GM12878 (cell line): ENCODE results near the gene GAGE12J. TPM values are rescaled to one million over a fixed set of nuclear protein-coding genes. Genes with fewer than 3 reads are reported as not detected.
"Not testable (repeated sequence)": the region's sequence is repeated elsewhere in the genome, so short reads cannot be mapped to it uniquely, and the experiment has no call there.

ENCODE experiments used
- ATAC-seq: fragments of 200-7000 bp; cut with Tn5 transposase; 3 replicates; pipeline ENCODE4 v1.9.1; 2020; ENCODE audit warnings: mild to moderate bottlenecking, moderate library complexity
- BruUV-seq: library from RNA; stranded (reverse); fragments of 400-500 nt; replicated peaks from 2 replicates; lab custom pipeline; 2021; lab: Mats Ljungman, UMichigan
- CTCF ChIA-PET: fragments of 300-600 bp; sonication (Branson Sonifier 250); formaldehyde crosslinking; extraction: SDS; loops from one replicate; lab custom pipeline; 2021; ENCODE audit warnings: inconsistent platforms; lab: Yijun Ruan, JAX
- POLR2A ChIA-PET: fragments of 350-600 bp; formaldehyde crosslinking; extraction: SDS; loops from one replicate; lab custom pipeline; 2021; ENCODE audit warnings: inconsistent platforms; lab: Charles Lee
- RAD21 ChIA-PET: fragments of 300-600 bp; sonication (Branson Sonifier 250); formaldehyde crosslinking; loops from one replicate; lab custom pipeline; 2023; ENCODE audit warnings: antibody characterized with exemption; ENCODE audit not compliant: unreplicated experiment; lab: Charles Lee
- SMC1A ChIA-PET: fragments of 300-600 bp; sonication (Branson Sonifier 250); formaldehyde crosslinking; loops from one replicate; lab custom pipeline; 2023; ENCODE audit not compliant: unreplicated experiment, uncharacterized antibody; lab: Charles Lee
- DNase-seq: peaks from one replicate; pipeline ENCODE4 v3.0.0-alpha.2; 2011; ENCODE audit warnings: low read depth, low spot score
- FAIRE-seq: peaks from 3 replicates; lab custom pipeline; 2011; peaks lifted over from hg19 to GRCh38; lab: Jason Lieb, UNC
- H2AFZ ChIP-seq: 2 replicates; pipeline ENCODE4 v1.6.0; 2011; ENCODE audit warnings: low read depth, low read length, control low read depth; ENCODE audit not compliant: control insufficient read depth
- H3K27ac ChIP-seq: 2 replicates; pipeline ENCODE4 v1.5.1; 2011; ENCODE audit warnings: control low read depth; ENCODE audit not compliant: control insufficient read depth, insufficient read depth
- H3K27me3 ChIP-seq, 2 experiments: replicated peaks in 1 of 2; 2 replicates each; pipeline versions ENCODE4 v1.6.0 to v1.6.1; 2011; ENCODE audit warnings: low read length in 1 of 2; ENCODE audit not compliant: control insufficient read depth in 2 of 2, insufficient read depth in 2 of 2
- H3K36me3 ChIP-seq, 2 experiments: 2 replicates each; pipeline ENCODE4 v1.5.1; 2011; ENCODE audit warnings: low read length in 1 of 2; ENCODE audit not compliant: control insufficient read depth in 2 of 2, insufficient read depth in 2 of 2
- H3K4me1 ChIP-seq: 2 replicates; pipeline ENCODE4 v1.6.1; 2011; ENCODE audit warnings: mild to moderate bottlenecking, low read length, moderate library complexity, mixed read lengths; ENCODE audit not compliant: control insufficient read depth, insufficient read depth
- H3K4me2 ChIP-seq: 2 replicates; pipeline ENCODE4 v1.6.0; 2011; ENCODE audit warnings: control low read depth; ENCODE audit not compliant: control insufficient read depth, insufficient read depth
- H3K4me3 ChIP-seq: fragments of 200-600 bp; sonication (generic); 2 replicates; pipeline ENCODE4 v1.5.1; 2016
- H3K79me2 ChIP-seq: 2 replicates; pipeline ENCODE4 v1.6.0; 2011; ENCODE audit warnings: low read length; ENCODE audit not compliant: control insufficient read depth, insufficient read depth
- H3K9ac ChIP-seq: 2 replicates; pipeline ENCODE4 v1.8.0; 2011; ENCODE audit warnings: low read length, control low read depth, mixed read lengths; ENCODE audit not compliant: control insufficient read depth, insufficient read depth
- H3K9me3 ChIP-seq: replicated peaks from 3 replicates; pipeline ENCODE4 v1.5.1; 2011; ENCODE audit warnings: mild to moderate bottlenecking, low read length; ENCODE audit not compliant: control insufficient read depth, insufficient read depth
- H4K20me1 ChIP-seq: 2 replicates; pipeline ENCODE4 v1.6.0; 2011; ENCODE audit not compliant: control insufficient read depth, insufficient read depth
- BHLHE40 ChIP-seq, 2 experiments: fragments of 450-650 bp in 1 of 2; IDR thresholded peaks; 2 replicates each; pipeline ENCODE4 v1.6.1; 2011 to 2017; ENCODE audit warnings: low read depth in 2 of 2, borderline replicate concordance in 1 of 2, improper control_type of control experiment in 1 of 2, low read length in 1 of 2, mild to moderate bottlenecking in 1 of 2
- JUND ChIP-seq: IDR thresholded peaks from 2 replicates; pipeline ENCODE4 v1.6.1; 2012; ENCODE audit warnings: low read depth, mild to moderate bottlenecking, low read length, improper control_type of control experiment, moderate library complexity
- STAT1 ChIP-seq: fragments of 450-650 bp; conservative IDR thresholded peaks from 2 replicates; pipeline ENCODE4 v1.6.1; 2014; ENCODE audit warnings: antibody characterized with exemption, mild to moderate bottlenecking
- WGBS: methylation state at CpG from one replicate; pipeline ENCODE4 v1.1.6; 2016; ENCODE audit warnings: low lambda C conversion rate; ENCODE audit not compliant: insufficient replicate concordance, insufficient coverage; ENCODE audit errors: missing lambda C conversion rate; 5-methylcytosine and 5-hydroxymethylcytosine counted together
- in situ Hi-C: fragments of 300-500 bp; cut with MboI; formaldehyde crosslinking; loops from 9 replicates; pipeline ENCODE4 v1.14.3; 2018; ENCODE audit warnings: mixed read lengths
- intact Hi-C: fragments of 100-400 bp; cut with micrococcal nuclease; formaldehyde crosslinking; loops from one replicate; pipeline ENCODE4 v1.14.2; 2022; ENCODE audit not compliant: unreplicated experiment
- polyA plus RNA-seq, 11 experiments: library from polyadenylated mRNA; depleted of rRNA in 4 of 11; unstranded in 6 of 11; stranded (reverse) in 5 of 11; fragments of >200 nt; fragmentation: Nextera tagmentation in 4 of 11; fragmentation: Illumina TruSeq in 1 of 11; extraction: Ambion mirVana in 4 of 11; extraction: Trizol in 1 of 11; gene quantifications; 1 replicate in 1 of 11; 2 replicates in 10 of 11; pipeline versions ENCODE4 v1.2.1 to v1.2.3, GENCODE V29; 2011 to 2016; ENCODE audit warnings: inconsistent platforms in 2 of 11, missing spikeins in 2 of 11, low read depth in 1 of 11
- total RNA-seq, 4 experiments: library from RNA; depleted of rRNA in 3 of 4; stranded (reverse); fragments of >200 nt in 3 of 4; fragmentation: Illumina TruSeq in 1 of 4; extraction: Trizol in 1 of 4; gene quantifications; 2 replicates each; pipeline versions ENCODE4 v1.2.1 to v1.2.3, GENCODE V29; 2013 to 2021

The GAGE12J gene
- total and polyA plus RNA-seq, 10 of the 15 experiments (the other 5 are each of a cell fraction or from before 2014, with no cell fraction given) = not detected

GRCh38 chrX:49292400-49293362, 29.2 kb upstream of the GAGE12J start:
- no peak for DNase-seq
- no peak for FAIRE-seq
- TF ChIP-seq JUND = no peak
- TF ChIP-seq STAT1 = no peak
- TF ChIP-seq BHLHE40 (IDR thresholded peaks at IDR 0.05; ENCODE audit: borderline replicate concordance in 1 of 2, low read depth in 2 of 2, low read length in 1 of 2) = no peak
- RAD21 ChIA-PET = interaction anchor here (0.6 to 1.6 kb wide), 2 partner anchors 227 to 546 kb away, joined by 3 to 5 read pairs; no protein-coding TSS in a partner anchor
- Histone ChIP-seq H3K36me3 (no peaks in the 10 kb centered on the region), H3K9ac (no peak overlapping the region), H3K4me1 (no peaks in the 10 kb centered on the region), H4K20me1 (no peaks in the 10 kb centered on the region), H3K4me3 (no peak overlapping the region), H3K27me3 (no peaks in the 10 kb centered on the region), H3K4me2 (no peak overlapping the region), H3K79me2 (no peaks in the 10 kb centered on the region), H2AFZ (no peak overlapping the region), H3K9me3 (no peaks in the 10 kb centered on the region), H3K27ac (no peak overlapping the region)
- ATAC-seq = no peak; the same call in 2 of the 3 replicates
- 33% methylated on average over 17 of the region's 17 CpGs for WGBS
- CTCF ChIA-PET = interaction anchor here (0.6 to 1.3 kb wide), 6 partner anchors 9 to 1694 kb away, joined by 3 to 5 read pairs (median 4); no protein-coding TSS in a partner anchor
- SMC1A ChIA-PET = interaction anchor here (0.8 kb wide), 1 partner anchor 428 kb away, joined by 3 read pairs; no protein-coding TSS in a partner anchor
- BruUV-seq = no TSS peak
- intact Hi-C loops (loop anchor here (1.0 to 2.0 kb wide), 2 partner anchors 462 to 546 kb away; no protein-coding TSS in a partner anchor), in situ Hi-C loops (no loop called here)
- POLR2A ChIA-PET = no interaction called here

GRCh38 chrX:49299293-49299692, 22.5 kb upstream of the GAGE12J start:
- H3K27me3 ChIP-seq, POLR2A ChIA-PET, H2AFZ ChIP-seq, H3K36me3 ChIP-seq, SMC1A ChIA-PET, H3K27ac ChIP-seq, DNase-seq, CTCF ChIA-PET, FAIRE-seq, intact Hi-C loops, H3K4me1 ChIP-seq, RAD21 ChIA-PET, H3K9ac ChIP-seq, H4K20me1 ChIP-seq, H3K9me3 ChIP-seq, H3K4me3 ChIP-seq, ATAC-seq, in situ Hi-C loops, BruUV-seq, H3K79me2 ChIP-seq, H3K4me2 ChIP-seq: not testable (repeated sequence)
- 74% methylated on average over 5 of the region's 5 CpGs for WGBS
